Testis (tissue), 2 donors: Measurements from ENCODE around the gene ADK.

Experiments used
- CTCF ChIP-seq, 3 experiments: fragments of 450-650 bp in 2 of 3; fragments of 200-600 bp in 1 of 3; sonication (generic) in 1 of 3; IDR thresholded peaks; one replicate each; pipeline ENCODE4 v1.5.1; 2016 to 2019; ENCODE audit warnings: antibody characterized with exemption in 3 of 3, mild to moderate bottlenecking in 2 of 3, moderate library complexity in 1 of 3
- POLR2A ChIP-seq: fragments of 450-650 bp; IDR thresholded peaks from one replicate; pipeline ENCODE4 v1.6.1; 2017; ENCODE audit warnings: antibody characterized with exemption, mild to moderate bottlenecking, moderate library complexity

DNA sequence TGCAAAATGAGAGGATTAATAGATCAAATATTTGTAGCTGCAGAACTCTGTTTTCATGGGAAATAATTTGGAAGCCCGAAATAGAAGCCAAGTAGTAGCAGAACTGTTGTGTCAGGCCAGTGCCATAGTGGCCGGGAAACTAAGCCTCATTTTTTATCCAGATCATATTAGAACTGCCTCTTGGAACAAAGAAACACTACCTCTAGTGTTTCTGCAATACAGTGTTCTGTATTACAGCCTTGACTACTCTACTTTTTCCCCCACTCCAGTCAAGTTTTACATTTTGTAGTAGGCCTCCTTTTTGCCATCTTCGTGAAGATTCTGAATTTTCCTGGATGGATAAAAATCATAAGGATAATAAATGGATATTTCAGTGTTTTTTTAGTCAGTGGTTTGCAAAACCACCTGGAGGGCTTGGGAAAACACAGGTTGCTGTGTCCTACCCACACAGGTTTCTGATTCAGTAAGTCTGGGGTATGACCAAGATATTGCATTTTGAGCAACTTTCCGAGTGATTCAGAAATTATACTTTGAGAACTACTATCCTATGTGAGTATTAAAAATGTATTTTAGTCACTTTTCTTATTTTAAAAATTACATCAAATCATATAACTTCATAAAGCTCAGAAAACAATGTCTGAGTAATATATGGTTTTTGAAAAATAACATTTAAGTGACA lies 349.1 kb downstream of the ADK start:
- TF ChIP-seq CTCF (IDR thresholded peaks at IDR 0.05) (no peak), POLR2A (no peak)
